GM12872 (cell line): ENCODE results near the gene FREY1.

Experiments used
- TF ChIP-seq, protein P1 (sequence below): IDR thresholded peaks from 3 replicates; pipeline ENCODE4 v1.5.1; 2011; ENCODE audit warnings: low read depth, mild to moderate bottlenecking, low read length, moderate library complexity; ENCODE audit not compliant: insufficient read depth

FREY1 gene

DNA sequence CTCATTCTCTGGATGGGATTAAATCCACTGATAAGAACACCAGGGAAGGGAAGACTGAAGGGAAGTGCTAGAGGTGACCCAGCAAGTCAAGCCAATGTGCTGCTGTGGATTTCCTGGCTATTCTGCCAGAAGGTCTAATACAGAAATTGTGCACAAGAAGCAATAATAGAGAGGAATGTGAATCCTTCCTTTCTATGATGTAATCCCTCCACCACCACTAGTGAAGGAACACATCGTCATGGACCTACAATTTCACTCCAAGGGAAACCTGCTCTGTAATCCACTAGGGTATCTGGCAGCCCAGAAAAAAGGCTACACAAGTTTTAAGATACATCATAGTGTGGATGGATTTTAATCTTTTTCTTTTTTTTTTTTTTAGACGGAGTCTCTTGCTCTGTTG is 32.8 kb upstream of the FREY1 start:
- TF ChIP-seq, protein P1, sequence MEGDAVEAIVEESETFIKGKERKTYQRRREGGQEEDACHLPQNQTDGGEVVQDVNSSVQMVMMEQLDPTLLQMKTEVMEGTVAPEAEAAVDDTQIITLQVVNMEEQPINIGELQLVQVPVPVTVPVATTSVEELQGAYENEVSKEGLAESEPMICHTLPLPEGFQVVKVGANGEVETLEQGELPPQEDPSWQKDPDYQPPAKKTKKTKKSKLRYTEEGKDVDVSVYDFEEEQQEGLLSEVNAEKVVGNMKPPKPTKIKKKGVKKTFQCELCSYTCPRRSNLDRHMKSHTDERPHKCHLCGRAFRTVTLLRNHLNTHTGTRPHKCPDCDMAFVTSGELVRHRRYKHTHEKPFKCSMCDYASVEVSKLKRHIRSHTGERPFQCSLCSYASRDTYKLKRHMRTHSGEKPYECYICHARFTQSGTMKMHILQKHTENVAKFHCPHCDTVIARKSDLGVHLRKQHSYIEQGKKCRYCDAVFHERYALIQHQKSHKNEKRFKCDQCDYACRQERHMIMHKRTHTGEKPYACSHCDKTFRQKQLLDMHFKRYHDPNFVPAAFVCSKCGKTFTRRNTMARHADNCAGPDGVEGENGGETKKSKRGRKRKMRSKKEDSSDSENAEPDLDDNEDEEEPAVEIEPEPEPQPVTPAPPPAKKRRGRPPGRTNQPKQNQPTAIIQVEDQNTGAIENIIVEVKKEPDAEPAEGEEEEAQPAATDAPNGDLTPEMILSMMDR, result no peak

DNA sequence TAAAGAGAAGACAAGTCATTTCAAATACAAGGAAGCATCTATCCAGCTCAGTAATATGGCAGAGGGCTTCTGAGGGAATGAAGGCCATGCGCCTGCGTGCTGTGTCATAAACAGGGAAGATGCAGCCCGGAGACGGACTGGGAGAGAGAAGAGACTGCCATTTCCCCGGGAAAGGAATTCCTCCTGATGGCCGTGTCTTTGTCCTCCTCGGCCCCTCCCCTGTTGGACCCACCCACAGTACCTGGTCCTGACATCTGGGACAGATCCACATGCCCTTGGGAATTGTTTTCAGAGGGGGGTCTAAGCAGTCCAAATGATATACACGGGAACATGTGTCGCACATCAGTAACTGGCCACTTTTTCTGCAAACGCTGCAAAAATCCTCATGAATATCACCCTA is 30.8 kb upstream of the FREY1 start:
- TF ChIP-seq, protein P1, result no peak

DNA sequence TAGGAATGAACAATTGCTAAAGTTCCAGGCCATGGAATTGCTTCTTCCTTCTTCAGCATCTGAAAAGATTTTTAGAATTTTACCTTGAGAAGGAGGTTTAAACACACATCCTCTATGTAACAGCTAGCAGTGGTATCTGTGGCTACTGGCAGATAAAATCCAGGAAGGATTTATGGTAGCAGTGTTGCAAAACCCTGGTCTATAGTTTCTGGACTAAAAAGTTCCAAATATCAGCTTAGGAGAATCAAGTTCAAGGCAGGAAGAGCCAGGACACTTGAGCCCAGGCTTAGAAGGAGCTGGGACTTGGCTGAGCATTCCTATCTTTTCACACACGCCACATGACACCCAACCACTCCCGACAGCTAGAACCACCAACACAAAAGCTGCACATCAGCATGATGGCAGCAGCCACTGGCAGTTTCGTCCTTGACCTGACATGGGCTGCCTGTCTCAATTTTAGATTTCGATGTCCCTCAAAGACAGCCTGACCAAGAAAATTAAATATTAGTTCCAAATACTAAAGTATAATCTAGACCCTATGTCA is 29.5 kb upstream of the FREY1 start:
- TF ChIP-seq, protein P1, result no peak

DNA sequence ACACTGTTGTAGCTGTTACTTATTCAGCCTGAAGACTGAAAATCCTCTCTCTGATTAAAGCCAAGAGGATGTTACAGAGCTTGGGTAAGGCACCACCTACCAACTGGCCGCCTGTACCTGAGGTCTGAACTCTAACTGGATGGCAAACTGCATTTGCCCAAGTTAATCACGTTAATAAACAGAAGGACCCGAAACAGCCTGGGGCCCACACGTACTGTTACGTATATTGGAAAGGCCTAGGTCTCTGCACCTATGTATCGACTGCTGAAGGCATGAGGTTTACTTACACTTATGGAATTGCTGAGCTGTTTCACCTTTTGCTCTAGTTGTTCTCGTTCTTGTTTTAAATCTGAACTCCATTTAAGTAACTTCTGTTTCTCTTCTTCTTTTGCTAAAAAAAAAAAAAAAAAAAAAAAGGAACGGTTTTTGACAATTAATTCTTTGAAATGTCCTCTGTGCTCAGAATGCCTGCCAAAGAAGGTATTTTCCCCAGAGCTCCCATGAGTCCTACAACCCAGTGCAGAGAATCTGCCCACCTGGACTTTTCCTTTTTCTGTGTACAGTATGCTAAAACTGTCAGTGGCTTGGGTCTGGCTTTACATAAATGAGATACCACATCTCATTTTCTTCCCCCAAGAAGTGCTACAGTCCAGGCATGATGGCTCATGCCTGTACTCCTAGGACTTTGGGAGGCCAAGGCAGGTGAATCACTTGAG is 28.4 kb upstream of the FREY1 start:
- TF ChIP-seq, protein P1, result no peak

DNA sequence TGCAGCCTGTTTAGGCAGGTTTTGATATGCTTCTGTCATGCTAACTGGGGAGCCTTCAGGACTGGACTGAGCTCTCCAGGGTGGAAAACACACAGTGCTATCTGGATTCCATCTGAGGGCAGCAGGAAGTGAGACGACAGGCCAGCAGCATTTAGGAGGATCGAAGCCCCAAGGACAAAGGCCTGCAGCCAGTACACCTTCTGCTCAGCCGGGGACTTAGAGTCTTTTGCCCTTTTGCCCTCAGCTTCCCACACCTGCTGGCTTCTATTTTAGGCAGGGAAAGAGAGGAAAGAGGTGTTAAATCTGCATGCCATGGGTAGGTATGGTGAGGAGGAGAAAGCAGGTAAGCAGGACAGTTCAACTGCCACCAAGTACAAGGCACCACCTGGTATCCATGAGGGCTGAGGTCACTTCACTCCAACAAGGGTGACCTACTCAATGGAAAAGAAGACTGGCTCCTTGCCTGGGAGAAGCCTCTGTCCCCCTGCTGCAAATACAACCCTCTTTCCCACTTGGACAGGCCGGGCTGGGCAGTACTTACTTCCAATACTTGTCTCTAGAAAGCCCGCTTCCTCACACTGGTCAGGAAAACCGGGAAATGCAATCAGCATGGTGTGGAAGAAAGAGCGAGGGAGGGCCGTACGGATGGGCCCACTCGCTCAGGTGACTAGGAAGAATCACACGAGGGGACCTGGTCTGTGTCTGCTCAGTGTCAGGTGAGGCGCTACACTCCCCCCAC is 27.7 kb upstream of the FREY1 start:
- TF ChIP-seq, protein P1, result no peak

DNA sequence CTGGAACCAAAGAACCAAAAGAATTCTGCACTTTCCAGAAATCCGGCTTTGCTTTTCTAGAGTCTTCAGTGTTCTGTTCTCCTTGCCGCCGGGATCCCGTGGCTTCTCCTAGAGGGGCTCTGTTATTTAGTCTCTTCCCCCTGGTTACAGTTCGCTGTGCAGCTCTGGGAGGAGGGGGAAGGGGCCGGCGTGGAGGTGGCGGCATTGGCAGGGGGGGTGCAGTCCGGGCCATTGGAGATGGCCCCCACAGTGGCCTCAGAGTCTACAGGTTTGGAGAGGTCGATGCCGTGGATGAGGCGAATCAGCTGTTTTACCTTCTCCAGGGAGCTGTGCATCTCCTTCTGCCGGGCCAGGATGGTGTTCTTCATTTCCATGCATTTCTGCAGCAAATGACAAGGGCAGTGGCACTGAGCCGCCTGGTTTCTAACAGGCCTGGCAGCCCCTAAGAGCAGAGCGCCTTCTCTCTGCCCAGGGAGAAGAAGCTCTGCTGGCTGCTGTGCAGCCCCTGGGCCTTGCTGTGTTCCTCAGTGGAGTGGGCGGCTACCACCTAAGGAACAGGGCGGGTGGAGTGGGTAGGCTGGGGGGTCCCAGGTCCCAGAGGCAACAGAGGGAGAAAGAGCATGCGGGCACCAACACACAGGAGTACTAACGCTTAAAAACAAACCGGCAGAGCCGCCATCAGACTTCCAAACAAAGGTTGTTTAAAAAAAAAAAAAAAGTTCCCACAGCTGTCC is 26.9 kb upstream of the FREY1 start:
- TF ChIP-seq, protein P1, result no peak

DNA sequence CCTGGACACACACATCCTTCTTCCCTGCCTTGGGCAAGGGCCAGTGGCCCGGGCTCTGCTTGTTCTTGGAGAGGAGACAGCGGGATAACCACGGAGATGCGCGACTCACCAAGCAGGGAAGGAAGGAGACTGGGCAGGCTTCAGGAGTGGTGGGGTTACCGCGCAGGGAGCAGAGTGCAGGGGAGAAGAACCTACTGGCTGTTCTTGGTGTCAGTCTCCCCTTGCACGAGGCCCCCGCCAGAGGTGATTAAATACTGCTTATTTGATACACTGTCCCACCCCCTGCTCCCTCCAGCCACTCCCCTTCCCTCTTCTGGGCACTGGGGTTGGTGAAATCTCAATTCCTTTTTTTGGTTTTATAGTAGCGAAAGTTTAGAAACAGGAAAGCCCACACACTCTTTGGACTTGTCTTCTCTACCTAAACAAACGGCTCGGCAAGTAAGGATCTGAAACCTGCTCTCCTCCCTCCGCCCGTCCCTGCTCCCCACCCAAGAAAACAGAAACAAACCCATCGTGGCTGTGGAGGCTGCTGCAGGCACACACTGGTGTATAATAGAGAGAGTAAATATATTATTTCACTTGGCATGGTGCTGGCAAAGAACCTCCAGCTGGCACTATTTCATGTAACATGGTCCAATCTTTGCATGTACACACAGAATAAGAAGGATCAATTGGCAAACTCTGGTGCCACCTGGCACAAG is 26.2 kb upstream of the FREY1 start:
- TF ChIP-seq, protein P1, result no peak
